Activated CD4-positive, alpha-beta T cell treated with anti-CD3 and anti-CD28 coated beads for 24 hours (primary cell): ENCODE results near the gene CRISPLD2.

Experiments
- DNase-seq, 2 donors: peaks; one replicate each; pipeline ENCODE4 v3.0.0-alpha.2; 2020; ENCODE audit warnings: low read depth in 2 of 2

CRISPLD2 gene

GRCh38 chr16:84800158-84800978 lies 19.4 kb upstream of the CRISPLD2 start:
- no peak for DNase-seq

- no peak for DNase-seq
Observed at GRCh38 chr16:84803146-84803545, 16.6 kb upstream of the CRISPLD2 start.

GRCh38 chr16:84804326-84804725 lies 15.5 kb upstream of the CRISPLD2 start:
- DNase-seq, result no peak

GRCh38 chr16:84806256-84806889 lies 13.4 kb upstream of the CRISPLD2 start:
- DNase-seq, result no peak

GRCh38 chr16:84806890-84807258 lies 12.9 kb upstream of the CRISPLD2 start:
- no peak for DNase-seq

GRCh38 chr16:84807776-84808175 lies 12.0 kb upstream of the CRISPLD2 start:
- DNase-seq, result no peak

GRCh38 chr16:84808826-84809225 lies 11.0 kb upstream of the CRISPLD2 start:
- no peak for DNase-seq

- no peak for DNase-seq
Observed at GRCh38 chr16:84810518-84811273, 9.1 kb upstream of the CRISPLD2 start.

- DNase-seq, result no peak
Observed at GRCh38 chr16:84811529-84811928, 8.3 kb upstream of the CRISPLD2 start.

GRCh38 chr16:84813141-84813934 lies 6.4 kb upstream of the CRISPLD2 start:
- DNase-seq, result no peak

- DNase-seq, result no peak
Observed at GRCh38 chr16:84815462-84815861, 4.3 kb upstream of the CRISPLD2 start.

- no peak for DNase-seq
Observed at GRCh38 chr16:84816023-84816422, 3.8 kb upstream of the CRISPLD2 start.

- no peak for DNase-seq
Observed at GRCh38 chr16:84816485-84816884, 3.3 kb upstream of the CRISPLD2 start.

- no peak for DNase-seq
Observed at GRCh38 chr16:84817206-84817605, 2.6 kb upstream of the CRISPLD2 start.

- DNase-seq, result no peak
Observed at GRCh38 chr16:84817613-84818012, 2.2 kb upstream of the CRISPLD2 start.

- DNase-seq, result no peak
Observed at GRCh38 chr16:84818133-84818532, 1.7 kb upstream of the CRISPLD2 start.

GRCh38 chr16:84818989-84819643 lies 669 bp upstream of the CRISPLD2 start:
- DNase-seq, result no peak

- no peak for DNase-seq
Observed at GRCh38 chr16:84820305-84820684, 510 bp downstream of the CRISPLD2 start.

GRCh38 chr16:84820771-84821170 lies 986 bp downstream of the CRISPLD2 start:
- DNase-seq, result no peak

- no peak for DNase-seq
Observed at GRCh38 chr16:84821179-84821578, 1.4 kb downstream of the CRISPLD2 start.
